Stimulated activated CD8-positive, alpha-beta memory T cell treated with anti-CD3 and anti-CD28 coated beads, Interleukin-4, amount 100 ng/mL, for 48 hours (primary cell): ENCODE results near the gene KCNF1.

Experiments
- DNase-seq: peaks from one replicate; pipeline ENCODE4 v3.0.0-alpha.2; 2020

Gene KCNF1

DNA sequence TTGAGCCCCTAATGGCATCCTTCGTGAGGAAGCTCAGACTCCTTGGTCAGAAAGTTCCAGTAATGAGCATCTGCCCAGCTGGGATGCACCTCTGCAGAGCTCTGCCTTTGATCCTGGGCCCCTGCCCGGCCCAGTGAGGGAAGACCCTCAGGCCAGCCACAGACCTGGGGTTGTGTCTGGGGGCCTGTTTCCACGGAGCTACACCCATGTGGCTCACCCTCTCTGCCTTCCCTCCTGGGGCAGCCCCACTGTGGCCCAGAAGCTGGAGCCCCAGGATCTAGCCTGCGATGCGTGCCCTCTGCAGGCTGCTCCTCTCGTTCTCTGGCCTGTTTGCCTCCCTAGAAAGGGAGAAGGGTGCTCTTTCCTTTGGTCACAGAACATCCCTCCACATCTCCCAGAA is 9.8 kb downstream of the KCNF1 start:
- no peak for DNase-seq

GRCh38 chr2:10922307-10923007 is 10.7 kb downstream of the KCNF1 start:
- DNase-seq: no peak

DNA sequence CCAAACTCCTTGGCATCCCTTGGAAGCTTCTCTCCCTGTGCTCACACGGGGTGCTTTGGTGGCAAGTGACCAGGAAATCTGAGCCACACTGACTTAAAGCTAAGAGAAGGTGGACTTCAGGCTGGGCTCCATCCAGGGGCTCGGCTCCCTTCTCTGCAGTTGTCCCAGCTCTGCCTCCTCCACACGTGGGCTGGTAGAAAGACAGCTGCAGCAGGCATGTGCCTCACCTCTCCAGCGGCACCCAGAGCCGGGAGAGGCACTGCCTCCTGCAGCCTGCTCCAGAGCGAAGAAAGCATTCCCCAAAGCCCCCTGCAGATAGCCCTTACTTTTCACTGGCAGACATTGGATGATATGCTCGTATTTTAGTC is 11.3 kb downstream of the KCNF1 start:
- DNase-seq: no peak

DNA sequence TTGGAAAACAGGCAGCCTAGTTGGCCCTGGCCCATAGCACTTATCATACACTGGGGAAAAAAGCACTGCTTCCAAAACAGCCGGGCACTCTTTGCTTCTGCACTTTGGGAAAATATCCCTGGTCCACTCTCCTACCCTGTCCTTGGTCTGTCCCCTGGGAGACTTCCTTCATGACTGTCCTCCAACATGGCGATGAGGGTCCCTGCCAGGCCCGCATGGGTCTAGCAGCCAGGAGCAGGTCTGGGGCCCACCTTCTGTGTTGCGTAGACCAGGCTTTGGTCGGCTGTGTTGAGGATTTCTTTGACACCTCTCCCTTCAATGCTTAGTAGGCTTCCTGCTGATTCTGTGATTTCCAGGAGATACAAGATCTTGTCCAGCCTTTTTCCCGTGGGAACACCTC is 12.2 kb downstream of the KCNF1 start:
- DNase-seq: no peak

- no peak for DNase-seq
Measured at GRCh38 chr2:10924441-10924840, 12.7 kb downstream of the KCNF1 start.

DNA sequence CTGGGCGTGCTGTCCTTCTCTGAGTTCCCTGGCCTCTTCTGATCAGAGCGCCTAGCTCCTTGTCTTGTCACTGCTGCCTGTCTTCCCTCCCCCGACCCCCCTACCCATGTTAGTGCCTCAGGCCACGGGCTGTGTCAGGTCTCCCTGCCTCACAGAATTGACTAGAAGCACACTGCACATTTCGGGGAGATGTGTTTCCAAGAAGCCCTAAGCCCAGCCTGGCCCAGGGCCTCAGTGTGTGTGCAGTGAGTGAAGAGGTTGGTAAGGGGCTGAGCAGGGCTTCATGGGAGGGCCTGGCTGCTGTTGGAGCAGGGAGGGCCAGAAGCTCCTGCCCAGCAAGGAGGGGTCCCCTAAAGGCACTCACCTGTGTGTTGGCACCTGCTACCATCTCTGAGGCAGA is 13.1 kb downstream of the KCNF1 start:
- no peak for DNase-seq

DNA sequence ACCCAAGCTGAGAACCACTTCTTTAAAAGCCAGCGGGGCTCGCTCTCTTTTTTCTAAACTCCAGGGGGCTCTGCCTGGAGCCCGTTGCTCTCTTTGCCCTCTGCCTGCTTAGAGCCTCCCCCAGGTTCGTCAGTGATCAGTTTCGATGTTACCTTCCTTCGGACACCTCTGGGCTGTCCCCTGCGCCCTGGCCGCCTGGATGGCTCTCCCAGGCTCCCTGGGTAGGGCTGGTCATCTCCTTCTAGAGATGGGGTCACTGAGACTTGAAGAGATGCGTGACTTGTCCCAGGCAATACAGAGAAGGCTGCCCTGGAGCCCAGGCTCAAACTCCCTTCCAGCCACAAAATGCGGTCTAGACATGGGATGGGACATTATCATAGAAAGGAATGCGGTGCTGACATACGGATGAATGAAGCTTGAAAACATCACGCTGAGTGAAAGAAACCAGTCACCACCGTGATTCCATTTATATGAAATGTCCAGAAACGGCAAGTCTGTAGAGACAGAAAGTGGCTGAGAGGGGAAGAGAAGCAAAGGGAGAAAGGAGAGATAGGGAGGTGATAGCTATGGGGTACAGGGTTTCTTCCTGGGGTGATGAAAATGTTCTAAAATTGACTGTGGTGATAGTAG is 14.6 kb downstream of the KCNF1 start:
- no peak for DNase-seq

DNA sequence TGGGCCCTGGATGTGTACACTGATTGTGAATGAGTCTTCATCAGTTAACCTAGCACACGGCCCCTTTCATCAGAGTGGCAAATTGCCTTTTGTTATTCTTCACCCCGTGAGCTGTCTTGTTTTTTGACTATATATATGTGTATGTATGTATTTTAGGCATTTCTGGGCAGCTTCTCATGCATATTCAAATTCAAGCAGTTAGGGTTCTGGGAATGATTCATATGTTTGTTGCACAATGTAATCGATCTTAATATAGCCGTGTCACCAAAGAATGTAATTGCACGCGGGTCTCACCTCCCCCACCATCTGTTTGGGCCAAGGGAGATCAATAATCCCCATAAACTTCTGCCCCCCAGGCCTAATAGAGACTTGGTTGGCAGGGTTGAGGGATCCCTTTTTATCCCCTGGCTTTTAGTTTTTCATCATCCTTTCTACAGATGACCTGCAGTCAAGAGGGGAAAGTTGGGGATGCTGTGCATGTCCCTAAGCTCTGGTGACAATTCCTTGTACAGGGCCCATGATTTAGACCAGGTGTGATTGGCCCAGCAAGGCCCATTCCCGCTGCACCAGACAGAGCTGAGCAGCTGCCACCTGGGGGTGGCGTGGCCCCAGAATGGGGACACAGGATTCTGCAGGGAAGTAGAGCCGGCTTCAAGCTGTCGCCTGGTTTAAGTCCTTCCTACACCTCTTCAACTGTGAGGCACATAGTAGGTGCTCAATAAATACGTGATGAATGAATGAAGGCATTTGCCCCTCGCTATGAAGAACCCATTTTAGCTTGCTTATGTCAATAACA is 19.2 kb downstream of the KCNF1 start:
- DNase-seq: no peak

DNA sequence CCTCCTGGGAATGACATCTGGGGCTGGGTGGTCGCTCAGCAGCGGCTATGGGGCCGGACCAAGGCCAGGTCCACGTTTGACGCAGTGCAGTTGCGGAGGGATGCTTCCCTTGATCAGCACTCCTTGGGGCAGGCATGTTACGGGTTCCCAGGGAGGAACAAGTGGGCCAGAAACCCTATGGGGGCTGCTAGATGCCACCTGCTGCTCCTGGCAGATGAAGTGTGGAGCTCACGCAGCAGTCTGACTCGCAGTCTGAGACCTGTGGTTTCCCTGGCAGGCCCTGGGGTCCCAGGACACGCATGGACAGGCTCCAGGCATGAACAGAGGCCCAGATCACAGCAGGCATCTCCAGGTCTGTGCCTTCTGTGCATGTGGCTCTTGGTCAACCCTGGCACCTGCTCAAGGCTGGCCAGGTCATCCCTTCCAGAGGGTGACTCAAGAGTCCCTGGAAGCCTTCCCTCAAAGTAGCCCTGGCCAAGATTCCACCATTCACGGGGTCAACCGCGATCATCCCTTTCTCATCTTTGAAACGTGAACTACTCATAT is 20.0 kb downstream of the KCNF1 start:
- DNase-seq: no peak

DNA sequence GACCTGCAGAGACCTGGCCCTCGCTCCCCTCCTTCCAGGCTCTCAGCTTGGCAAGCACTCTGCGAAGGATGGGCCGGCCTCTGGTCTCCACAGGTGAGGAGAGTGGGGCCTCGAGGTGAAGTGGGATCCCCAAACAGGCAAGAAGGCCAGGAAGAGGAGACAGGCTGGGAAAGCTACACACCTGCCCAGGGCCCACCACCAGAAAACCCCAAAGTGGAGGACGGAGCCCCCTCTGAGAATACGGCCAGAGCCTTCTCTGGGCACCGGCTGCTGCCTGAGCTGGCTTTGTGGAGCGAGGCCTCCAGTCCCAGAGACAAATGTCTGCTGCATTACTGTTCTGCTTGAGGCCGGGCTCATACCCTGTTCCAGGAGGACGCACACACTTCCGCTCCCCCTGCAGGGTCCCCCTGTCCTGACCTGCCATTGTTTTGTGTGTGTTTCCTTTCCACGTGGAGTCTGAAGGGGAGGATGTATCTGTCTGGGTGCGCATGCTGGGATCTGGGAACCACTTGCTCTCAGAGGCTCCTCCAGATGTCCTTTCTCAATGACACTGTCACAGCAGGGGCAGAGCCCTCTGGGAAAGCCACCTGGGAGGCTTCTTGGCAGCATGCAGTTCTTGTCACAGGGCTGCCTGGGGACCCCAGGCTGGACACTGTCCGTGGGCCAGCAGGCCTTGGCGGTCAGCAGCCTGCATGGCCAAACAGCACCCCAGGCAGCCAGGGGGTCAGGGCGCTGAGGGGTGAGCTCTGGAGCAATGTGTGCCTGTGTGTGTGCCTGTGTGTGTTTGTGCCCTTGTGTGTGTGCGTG is 20.8 kb downstream of the KCNF1 start:
- DNase-seq: no peak

DNA sequence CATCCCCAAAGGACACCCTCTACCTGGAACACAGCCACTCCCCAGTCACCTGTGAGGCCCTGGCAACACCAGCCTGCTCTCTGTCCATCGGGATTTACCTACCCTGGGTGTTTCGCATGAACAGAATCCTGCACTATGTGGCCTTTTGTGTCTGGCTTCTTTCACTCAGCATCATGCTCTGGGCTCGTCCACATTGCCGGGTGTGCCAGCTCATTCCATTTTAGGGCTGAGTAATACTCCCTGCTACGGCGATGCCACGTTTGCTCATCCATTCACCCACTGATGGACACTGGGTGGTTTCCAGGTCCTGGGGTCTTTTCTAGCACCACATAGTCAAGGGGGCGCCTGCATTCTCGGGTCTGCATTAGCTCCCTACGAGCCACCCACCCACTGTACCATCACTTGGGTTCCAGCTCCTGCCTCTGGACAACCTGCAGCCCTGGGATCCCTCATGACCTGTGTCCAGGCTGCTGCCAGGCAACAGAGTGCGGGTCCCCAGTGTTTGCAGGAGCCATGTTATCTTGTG is 22.0 kb downstream of the KCNF1 start:
- DNase-seq: no peak

- no peak for DNase-seq
Measured at GRCh38 chr2:10934308-10934978, 22.7 kb downstream of the KCNF1 start.

DNA sequence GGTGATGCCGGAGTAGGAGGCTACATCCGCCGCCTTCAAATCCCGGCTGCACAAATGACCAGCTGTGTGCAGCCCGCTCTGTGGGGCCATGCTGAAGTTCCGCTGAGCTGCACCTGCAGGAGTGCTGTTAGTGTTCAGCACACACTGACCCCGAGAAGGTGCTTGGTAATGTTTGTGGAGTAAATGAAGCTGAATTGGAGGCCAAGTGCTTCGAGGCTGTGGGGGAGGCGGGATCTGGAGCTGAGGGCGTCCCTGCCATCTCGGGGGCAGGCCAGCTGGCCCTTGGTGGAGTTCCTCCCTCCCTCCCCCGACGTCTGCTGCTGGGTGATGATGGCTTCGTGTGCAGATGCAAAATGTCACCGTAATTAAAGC is 23.2 kb downstream of the KCNF1 start:
- no peak for DNase-seq

DNA sequence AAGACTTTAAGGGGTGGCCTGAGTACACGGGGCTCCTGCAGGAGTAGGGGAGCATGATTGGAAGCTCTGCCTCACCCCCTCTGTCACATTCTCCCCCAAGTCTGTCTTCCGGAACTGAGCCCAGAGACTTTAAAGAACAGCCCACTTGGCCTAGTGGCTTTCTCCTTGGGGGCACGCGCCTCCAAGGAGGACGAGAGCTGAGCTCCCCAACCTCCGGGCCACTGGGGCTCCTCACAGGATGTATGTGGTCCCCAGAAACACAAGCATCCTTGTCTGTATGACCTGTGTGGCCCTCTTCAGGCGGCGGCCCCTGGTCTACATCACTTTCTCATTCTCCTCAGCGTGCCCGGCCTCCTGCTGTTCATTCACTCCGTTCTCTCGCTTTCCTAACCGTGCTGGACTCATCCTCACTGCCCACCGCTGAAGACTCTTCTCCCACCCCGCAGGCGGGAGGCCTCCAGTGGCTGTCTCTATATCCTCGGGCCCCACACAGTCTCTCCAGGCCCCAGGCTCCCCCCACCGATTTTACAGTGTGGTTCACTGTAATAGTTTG is 23.7 kb downstream of the KCNF1 start:
- no peak for DNase-seq

GRCh38 chr2:10935953-10936942 is 24.5 kb downstream of the KCNF1 start:
- no peak for DNase-seq

- DNase-seq: no peak
Measured at GRCh38 chr2:10939058-10939457, 27.3 kb downstream of the KCNF1 start.

DNA sequence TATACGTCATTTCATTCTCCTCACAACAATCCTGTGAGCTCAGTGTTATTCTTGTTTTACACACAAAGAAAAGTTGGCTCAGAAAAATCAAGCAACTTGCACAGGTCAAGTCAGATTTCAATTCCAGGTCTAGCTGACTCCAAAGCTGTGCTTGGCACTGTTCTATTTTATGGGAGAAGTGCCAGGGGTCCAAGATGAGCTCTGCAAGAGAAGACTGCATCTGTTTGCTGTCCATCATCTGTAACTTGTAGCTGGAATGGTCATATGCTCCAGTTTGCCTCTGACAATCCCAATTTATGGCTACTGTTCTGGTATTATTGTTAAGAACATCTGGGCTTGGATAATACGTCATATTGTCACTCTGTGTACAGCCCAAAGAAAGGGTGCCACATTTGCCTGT is 28.9 kb downstream of the KCNF1 start:
- no peak for DNase-seq

DNA sequence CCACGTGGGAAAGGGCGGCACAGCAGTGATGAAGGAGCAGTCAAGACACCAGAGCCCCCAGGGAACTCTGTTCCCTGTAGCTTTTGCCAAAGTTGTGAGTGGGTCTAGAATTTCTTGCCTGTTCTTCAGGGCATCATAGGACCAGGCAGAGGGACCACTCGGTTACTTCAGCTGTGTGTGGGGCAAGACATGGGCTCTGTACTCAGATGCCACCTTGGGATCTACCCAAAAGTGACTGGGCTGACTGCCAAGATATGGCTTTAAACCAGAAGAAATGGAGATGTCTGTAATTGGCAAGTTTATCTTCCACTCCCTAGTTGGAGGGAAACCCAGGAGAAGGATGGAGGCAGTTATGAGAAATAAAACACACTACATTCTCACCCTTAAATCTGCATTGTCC is 29.6 kb downstream of the KCNF1 start:
- no peak for DNase-seq

DNA sequence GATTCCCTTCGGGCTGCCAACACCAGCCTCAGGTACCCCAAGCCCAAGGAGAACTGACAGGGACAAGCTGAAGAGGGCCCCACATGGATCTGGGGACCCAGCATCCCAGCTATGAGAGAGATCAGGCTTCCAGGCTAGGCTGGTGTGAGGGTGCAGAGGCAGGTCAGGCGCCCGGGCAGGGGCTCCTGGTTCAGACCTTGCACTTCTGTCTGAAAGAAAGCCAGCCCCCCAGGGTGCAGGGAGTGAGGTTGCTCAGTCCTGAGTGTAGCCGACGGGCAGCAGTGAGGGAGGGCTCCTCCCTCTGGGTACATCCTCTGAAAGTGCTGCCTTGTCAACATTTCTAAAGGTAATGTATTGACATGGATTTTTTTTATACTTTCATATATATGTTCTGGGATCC is 33.1 kb downstream of the KCNF1 start:
- DNase-seq: no peak

DNA sequence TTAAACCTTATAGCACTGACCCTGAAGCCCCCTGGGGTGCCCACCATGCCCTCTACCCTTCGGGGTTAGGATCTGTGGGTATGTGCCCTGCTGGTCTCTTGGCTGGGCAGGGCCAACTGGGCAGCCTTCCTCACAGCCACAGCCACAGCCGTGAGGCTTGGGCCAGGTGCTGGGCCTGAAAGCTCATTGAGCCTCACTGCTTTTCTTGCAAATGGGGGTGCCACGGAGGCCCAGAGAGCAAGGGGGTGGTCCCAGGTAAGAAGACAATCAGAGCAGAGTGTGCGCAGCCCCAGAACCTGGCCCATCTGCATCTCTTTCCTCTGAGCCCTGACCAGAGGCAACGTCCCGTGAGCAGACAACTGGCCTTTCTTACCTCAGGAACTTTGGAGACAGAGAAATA is 34.7 kb downstream of the KCNF1 start:
- DNase-seq: no peak

- DNase-seq: no peak
Measured at GRCh38 chr2:10947005-10947440, 35.3 kb downstream of the KCNF1 start.
